ENCODE results near the gene RAB11FIP3.

Gene RAB11FIP3

DNA sequence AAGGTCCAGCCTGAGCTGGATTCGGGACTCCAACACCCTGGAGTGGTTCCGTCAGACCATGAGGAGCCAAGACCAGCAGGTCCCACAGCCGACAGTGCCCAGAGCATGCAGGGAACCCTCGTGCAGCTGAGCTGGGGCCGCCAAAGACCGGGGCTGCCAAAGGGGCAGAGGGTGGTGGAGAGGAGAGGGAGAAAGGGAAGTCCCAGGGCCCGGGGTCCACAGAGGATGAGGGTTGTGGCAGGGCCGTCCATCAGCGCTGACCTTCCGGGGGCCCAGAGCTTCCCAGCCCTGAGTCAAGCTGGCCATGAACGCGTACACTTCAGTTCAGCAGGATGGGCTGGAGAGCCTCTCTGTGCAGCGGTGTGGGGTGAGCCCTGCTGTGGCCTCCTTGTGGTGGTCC is 95.4 kb downstream of the RAB11FIP3 start:
- H3K27ac ChIP-seq = no peak overlapping the region
- TF ChIP-seq ZFX (IDR thresholded peaks at IDR 0.05) (no peak), CTCF (conservative IDR thresholded peaks at IDR 0.05) (no peak)

GRCh38 chr16:521381-522210 is 96.1 kb downstream of the RAB11FIP3 start:
- H3K27ac ChIP-seq = no peak overlapping the region
- TF ChIP-seq ZFX (IDR thresholded peaks at IDR 0.05) (no peak), CTCF (conservative IDR thresholded peaks at IDR 0.05) (no peak; the same call in 1 of the 2 replicates)

DNA sequence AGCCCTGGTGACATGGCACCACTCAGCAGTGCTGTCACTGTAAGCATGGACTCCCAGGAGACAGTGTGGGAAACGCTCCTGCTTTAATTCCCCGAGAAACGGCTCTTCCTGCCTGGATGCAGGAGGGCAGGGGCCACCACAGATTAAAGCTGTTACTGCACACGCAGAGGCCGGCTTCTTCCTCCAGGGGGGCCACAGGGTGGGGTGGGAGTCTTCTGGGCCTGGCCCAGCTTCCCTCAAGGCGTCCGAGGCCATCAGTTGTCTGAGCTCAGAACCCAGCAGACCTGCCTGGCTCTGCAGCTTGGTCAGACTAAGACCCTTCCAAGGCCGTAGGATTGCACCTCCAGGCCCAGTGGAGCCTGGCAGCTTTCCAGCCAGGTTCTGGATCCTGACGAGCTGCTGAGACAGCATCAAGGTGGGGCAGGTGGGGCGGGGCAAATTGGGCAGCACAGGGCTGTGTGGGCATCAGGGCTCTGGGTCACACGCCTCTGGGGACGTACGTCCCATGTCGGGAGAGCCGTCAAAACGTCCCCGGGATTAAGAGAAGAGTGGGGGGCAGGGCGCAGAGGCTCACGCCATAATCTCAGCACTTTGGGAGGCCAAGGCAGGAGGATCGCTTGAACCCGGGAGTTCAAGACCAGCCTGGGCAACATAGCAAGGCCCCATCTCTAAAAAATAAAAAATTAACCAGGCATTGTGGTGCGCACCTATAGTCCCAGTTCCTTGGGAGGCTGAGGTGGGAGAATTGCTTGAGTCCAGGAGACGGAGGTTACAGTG is 97.1 kb downstream of the RAB11FIP3 start:
- TF ChIP-seq ZFX (IDR thresholded peaks at IDR 0.05) = no peak
- no peak for TF ChIP-seq CTCF (conservative IDR thresholded peaks at IDR 0.05)

DNA sequence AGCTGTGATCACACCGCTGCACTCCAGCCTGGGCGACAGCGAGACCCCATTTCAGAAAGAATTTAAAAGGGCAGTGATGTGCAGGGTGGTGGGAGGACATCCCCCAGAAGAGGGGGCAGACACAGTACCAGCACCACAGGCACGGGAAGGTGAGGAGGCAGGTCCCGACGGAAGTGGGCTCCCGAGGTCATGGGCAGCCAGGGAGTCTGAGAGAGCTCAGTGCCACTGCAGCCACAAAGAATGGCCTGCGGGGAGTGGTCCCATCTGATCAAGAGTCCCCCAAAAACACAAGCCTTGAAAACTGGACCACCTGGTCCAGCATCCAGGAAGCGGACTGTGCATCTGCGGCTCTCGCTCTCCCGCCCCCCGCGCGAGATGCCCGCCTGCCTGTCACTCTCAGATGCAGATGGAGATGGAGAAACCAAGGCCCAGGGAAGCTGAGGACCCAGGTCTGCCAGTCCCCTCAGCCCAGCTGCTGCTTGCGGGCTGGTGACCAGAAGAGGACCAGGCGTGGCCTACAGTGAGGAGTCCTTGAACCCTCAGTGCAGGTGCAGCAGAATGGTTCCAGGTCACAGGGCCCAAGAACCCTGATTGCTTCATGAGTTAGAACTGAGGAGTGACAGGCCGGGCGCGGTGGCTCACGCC is 97.8 kb downstream of the RAB11FIP3 start:
- no peak for TF ChIP-seq CTCF (conservative IDR thresholded peaks at IDR 0.05)
- TF ChIP-seq ZFX (IDR thresholded peaks at IDR 0.05) = no peak
- H3K27ac ChIP-seq = no peak overlapping the region

More for the DNA sequence above, 97.1 kb downstream of the RAB11FIP3 start:
- H3K27ac ChIP-seq = no peak overlapping the region

GRCh38 chr16:524274-525040 is 99.0 kb downstream of the RAB11FIP3 start:
- TF ChIP-seq CTCF (conservative IDR thresholded peaks at IDR 0.05) = no peak
- TF ChIP-seq ZFX (IDR thresholded peaks at IDR 0.05) = no peak
- H3K27ac ChIP-seq = no peak overlapping the region

DNA sequence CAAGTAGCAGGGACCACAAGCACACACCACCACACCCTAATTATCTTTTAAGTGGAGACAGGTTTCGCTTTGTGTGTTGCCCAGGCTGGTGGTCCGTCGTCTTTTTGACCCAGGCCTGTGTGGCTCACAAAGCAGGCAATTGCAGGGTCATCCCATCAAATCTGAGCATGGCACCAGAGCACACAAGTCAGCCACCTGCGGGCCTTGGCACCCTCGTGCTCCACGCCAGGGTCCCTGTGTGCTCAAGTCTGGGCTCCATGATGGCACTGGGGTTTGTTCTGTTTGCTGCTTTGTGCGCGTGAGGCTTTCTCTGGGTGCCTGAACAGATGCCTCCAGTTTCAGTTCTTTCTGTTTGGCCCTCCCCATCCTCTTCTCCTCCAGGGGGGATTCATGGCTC is 99.7 kb downstream of the RAB11FIP3 start:
- no peak for TF ChIP-seq ZFX (IDR thresholded peaks at IDR 0.05)
- TF ChIP-seq CTCF (conservative IDR thresholded peaks at IDR 0.05) = no peak
- no peak overlapping the region for H3K27ac ChIP-seq

All from C4-2B (cell line).